Effector memory CD4-positive, alpha-beta T cell (primary cell): ENCODE data around the gene EMP3.
"Not testable (repeated sequence)": the region's sequence is repeated elsewhere in the genome, so short reads cannot be mapped to it uniquely, and the experiment has no call there.

ENCODE experiments used
- DNase-seq, 3 donors: peaks; one replicate each; pipeline ENCODE4 v3.0.0-alpha.2; 2020
- H3K27ac ChIP-seq: 2 replicates; pipeline ENCODE4 v1.7.0; 2013; ENCODE audit warnings: mild to moderate bottlenecking, low read length, moderate library complexity; ENCODE audit not compliant: insufficient read depth, poor library complexity, severe bottlenecking
- H3K27me3 ChIP-seq: replicated peaks from 2 replicates; pipeline ENCODE4 v1.7.0; 2013; ENCODE audit warnings: mild to moderate bottlenecking, low read length; ENCODE audit not compliant: insufficient read depth, control insufficient read depth, poor library complexity, severe bottlenecking
- H3K36me3 ChIP-seq: 2 replicates; pipeline ENCODE4 v1.7.0; 2013; ENCODE audit warnings: mild to moderate bottlenecking, low read length, moderate library complexity; ENCODE audit not compliant: control insufficient read depth, insufficient read depth
- H3K4me1 ChIP-seq: 2 replicates; pipeline ENCODE4 v1.7.0; 2013; ENCODE audit warnings: low read length, mild to moderate bottlenecking; ENCODE audit not compliant: control insufficient read depth, insufficient read depth, poor library complexity, severe bottlenecking
- H3K4me3 ChIP-seq: 2 replicates; pipeline ENCODE4 v1.7.0; 2013; ENCODE audit warnings: low read length, low read depth, mild to moderate bottlenecking; ENCODE audit not compliant: insufficient read depth, poor library complexity, severe bottlenecking
- H3K9me3 ChIP-seq: 2 replicates; pipeline ENCODE4 v1.7.0; 2013; ENCODE audit warnings: mild to moderate bottlenecking, low read length, moderate library complexity; ENCODE audit not compliant: control insufficient read depth

Gene EMP3

DNA sequence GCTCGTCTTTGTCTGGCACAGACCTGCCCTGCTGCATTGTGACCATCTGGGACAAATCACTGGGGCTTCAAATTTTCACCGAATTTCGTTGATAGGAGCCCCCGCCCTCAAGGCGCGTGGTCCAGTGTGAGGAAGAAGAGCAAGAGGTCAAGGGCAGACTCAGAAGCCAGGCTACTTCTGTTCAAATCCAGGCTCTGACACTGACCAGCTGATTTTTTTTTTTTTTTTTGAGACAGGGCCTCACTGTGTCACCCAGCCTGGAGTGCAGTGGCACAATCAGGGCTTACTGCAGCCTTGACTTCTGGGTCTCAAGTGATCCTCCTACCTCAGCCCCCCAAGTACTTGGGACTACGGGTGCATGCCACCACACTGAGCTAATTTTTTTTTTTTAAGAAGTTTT lies 46.0 kb downstream of the EMP3 start:
- Histone ChIP-seq H3K4me1 (no peaks in the 10 kb centered on the region), H3K9me3 (no peaks in the 10 kb centered on the region), H3K27me3 (no peaks in the 10 kb centered on the region), H3K36me3 (no peaks in the 10 kb centered on the region), H3K27ac (no peak overlapping the region), H3K4me3 (no peak overlapping the region)
- no peak for DNase-seq

DNA sequence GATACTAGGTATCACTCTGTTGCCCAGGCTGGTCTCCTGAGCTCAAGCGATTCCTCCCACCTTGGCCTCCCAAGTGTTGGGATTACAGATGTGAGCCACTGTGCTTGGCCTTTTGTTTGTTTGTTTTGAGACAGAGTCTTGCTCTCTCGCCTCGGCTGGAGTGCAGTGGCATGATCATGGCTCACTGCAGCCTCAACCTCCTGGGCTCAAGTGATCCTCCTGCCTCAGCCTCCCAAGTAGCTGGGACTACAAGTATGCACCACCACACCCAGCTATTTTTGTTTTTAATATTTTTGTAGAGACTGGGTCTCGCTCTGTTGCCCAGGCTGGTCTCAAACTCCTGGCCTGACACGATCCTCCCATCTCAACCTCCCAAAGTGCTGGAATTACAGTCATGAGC lies 46.4 kb downstream of the EMP3 start:
- not testable (repeated sequence) for H3K4me3 ChIP-seq, H3K4me1 ChIP-seq, H3K36me3 ChIP-seq, H3K27me3 ChIP-seq, H3K9me3 ChIP-seq, H3K27ac ChIP-seq, DNase-seq

DNA sequence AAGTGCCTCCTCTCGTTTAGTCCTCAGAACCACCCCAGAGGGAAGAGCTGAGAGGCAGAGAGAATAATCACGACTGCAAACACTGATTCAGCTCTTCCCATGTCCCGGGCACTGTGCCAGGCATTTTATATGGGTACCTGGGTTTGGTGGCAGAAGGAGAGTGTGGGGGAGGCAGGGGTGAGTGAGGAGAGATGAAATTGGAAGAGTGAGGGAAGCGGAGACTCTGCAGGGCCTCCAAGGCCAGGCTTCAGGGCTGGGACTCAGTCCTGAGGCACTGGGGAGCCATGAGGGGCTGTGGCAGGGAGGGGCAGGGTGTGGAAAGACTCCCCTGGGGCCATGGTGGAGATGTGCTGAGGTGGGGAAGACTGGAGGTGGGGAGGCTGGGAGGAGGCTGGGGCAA lies 47.6 kb downstream of the EMP3 start:
- Histone ChIP-seq H3K27me3 (no peaks in the 10 kb centered on the region), H3K4me3 (no peak overlapping the region), H3K4me1 (no peaks in the 10 kb centered on the region), H3K27ac (no peak overlapping the region), H3K9me3 (no peaks in the 10 kb centered on the region), H3K36me3 (no peaks in the 10 kb centered on the region)
- DNase-seq = no peak

DNA sequence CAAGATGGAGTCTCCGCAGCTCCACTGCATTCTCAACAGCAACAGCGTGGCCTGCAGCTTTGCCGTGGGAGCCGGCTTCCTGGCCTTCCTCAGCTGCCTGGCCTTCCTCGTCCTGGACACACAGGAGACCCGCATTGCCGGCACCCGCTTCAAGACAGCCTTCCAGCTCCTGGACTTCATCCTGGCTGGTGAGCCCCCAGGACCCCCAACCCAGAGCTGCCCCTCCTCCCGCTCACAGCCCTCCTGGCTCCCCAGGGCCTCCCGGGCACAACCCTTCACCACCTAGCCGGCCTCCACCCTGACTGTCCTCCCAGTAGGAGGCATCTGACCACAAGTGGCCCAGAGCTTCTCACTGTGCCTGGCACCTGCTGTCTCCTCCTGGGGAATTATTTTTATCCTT lies 48.2 kb downstream of the EMP3 start:
- Histone ChIP-seq H3K4me1 (no peaks in the 10 kb centered on the region), H3K36me3 (no peaks in the 10 kb centered on the region), H3K27me3 (no peaks in the 10 kb centered on the region), H3K9me3 (no peaks in the 10 kb centered on the region), H3K27ac (no peak overlapping the region), H3K4me3 (no peak overlapping the region)
- no peak for DNase-seq

DNA sequence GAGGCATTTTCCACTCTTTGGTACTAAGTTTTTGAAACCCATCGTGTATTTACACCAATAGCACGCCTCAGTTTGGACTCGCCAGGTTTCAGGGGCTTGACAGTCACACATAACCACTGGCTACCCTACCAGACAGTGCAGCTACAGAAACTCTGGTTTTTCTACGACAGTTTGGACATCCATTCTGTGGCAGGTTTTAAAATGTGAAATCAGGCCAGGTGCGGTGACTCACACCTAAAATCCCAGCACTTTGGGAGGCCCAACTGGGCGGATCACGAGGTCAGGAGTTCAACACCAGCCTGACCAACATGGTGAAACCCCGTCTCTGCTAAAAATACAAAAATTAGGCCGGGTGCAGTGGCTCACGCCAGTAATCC lies 52.8 kb downstream of the EMP3 start:
- Histone ChIP-seq H3K27ac (no peak overlapping the region), H3K36me3 (peaks cover 11% of the 10 kb centered on the region), H3K27me3 (no peaks in the 10 kb centered on the region), H3K4me3 (no peak overlapping the region), H3K9me3 (no peaks in the 10 kb centered on the region), H3K4me1 (no peaks in the 10 kb centered on the region)
- no peak for DNase-seq

DNA sequence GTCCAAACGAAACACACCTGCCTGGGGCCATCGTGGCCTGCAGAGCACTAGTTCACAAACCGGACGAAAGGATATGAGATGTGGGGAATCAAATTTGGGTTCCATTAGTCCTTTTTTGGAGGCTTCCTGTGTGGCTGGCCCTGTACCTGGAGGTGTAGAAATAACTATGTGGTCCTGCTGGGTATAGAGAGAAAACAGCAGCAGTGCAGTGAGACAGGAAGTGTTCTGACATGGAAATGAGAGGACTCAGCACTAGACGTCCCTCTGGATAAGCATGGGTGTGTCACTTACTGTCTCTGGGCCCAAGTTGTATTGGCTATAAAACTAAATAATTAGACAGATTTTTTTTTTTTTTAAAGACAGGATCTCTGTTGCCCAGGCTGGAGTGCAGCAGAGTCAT lies 53.7 kb downstream of the EMP3 start:
- H3K27me3 ChIP-seq = no peaks in the 10 kb centered on the region
- no peak overlapping the region for H3K4me3 ChIP-seq
- H3K4me1 ChIP-seq = no peaks in the 10 kb centered on the region
- no peak overlapping the region for H3K27ac ChIP-seq
- H3K9me3 ChIP-seq = no peaks in the 10 kb centered on the region
- DNase-seq = no peak
- H3K36me3 ChIP-seq = peaks cover 20% of the 10 kb centered on the region
